Gastrocnemius medialis (tissue), 4 donors: ENCODE results near the gene WSCD2.

Experiments
- CTCF ChIP-seq, 5 experiments: fragments of 450-650 bp in 3 of 5; fragments of 200-600 bp in 2 of 5; sonication (generic) in 2 of 5; IDR thresholded peaks in 4 of 5; conservative IDR thresholded peaks in 1 of 5; 1 replicate in 4 of 5; 2 replicates in 1 of 5; pipeline ENCODE4 v1.5.1; 2016 to 2019; ENCODE audit warnings: antibody characterized with exemption in 5 of 5, mild to moderate bottlenecking in 3 of 5, moderate library complexity in 3 of 5
- POLR2A ChIP-seq, 2 donors: fragments of 450-650 bp; IDR thresholded peaks; one replicate each; pipeline ENCODE4 v1.6.1; 2017; ENCODE audit warnings: antibody characterized with exemption in 2 of 2, mild to moderate bottlenecking in 2 of 2, moderate library complexity in 2 of 2

- TF ChIP-seq CTCF (IDR thresholded peaks at IDR 0.05 in 4 of 5, conservative IDR thresholded peaks at IDR 0.05 in 1 of 5) = no peak
- no peak for TF ChIP-seq POLR2A (IDR thresholded peaks at IDR 0.05)
Observed at GRCh38 chr12:108135627-108136026, 6.5 kb downstream of the WSCD2 start.
